ENCODE data around the gene AGA.
A peak's percentile ranks its signal among the peaks of the same experiment; 100 is the strongest.

Gene AGA

GRCh38 chr4:177441803-177442622 lies at the start of gene AGA:
TSS of gene AGA (minus strand) at chr4:177442437. CDS start at chr4:177442375, 62 bp downstream.
- DNase-seq (ENCODE audit: low spot score), result peak; percentile 95

GRCh38 chr4:177492022-177492421 lies 49.8 kb upstream of the AGA start:
- no peak for DNase-seq (ENCODE audit: low spot score)

- no peak for DNase-seq (ENCODE audit: low spot score)
Measured at GRCh38 chr4:177490769-177491168, 48.5 kb upstream of the AGA start.

GRCh38 chr4:177489471-177490246 lies 47.4 kb upstream of the AGA start:
- no peak for DNase-seq (ENCODE audit: low spot score)

GRCh38 chr4:177487977-177488376 lies 45.7 kb upstream of the AGA start:
- no peak for DNase-seq (ENCODE audit: low spot score)

GRCh38 chr4:177485528-177485927 lies 43.3 kb upstream of the AGA start:
- DNase-seq (ENCODE audit: low spot score), result no peak

DNA sequence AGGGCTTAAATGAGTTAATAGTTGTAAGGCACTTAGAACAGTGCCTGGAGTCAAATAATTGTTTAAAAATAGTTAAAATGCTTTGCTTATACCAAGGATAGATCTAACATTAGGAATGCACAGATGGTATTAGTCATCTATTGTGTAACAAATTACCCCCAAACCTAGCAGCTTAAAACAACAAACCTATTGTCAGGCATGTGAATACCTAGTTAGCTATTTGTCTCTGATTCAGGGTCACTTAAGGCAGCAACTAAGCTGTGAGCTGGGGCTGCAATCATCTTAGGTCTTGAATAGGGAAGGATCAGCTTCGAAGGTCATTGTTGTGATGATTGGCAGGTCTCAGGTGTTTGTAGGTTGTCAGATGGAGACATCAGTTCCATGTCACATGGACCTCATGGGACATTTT lies 42.4 kb upstream of the AGA start:
- DNase-seq (ENCODE audit: low spot score), result no peak

DNA sequence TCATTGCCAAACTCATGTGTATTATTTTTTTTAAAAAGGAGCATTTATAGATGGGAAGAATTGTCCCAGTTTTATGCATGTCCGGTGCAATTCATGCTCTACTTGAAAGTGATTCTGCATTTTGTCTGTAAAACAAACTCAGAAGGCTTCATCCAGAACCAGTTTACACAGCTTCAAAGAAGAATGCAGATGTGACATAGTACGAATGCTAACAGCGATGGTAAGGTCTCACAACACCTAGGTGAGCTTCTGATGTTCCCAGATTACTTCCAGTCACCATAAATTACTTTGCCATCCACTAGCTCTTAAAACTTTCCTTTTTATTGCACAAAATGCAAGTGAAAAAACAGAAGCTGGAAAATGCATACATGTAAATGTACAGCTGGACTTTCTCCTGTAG lies 41.5 kb upstream of the AGA start:
- DNase-seq (ENCODE audit: low spot score), result no peak

- no peak for DNase-seq (ENCODE audit: low spot score)
Measured at GRCh38 chr4:177483271-177483670, 41.0 kb upstream of the AGA start.

DNA sequence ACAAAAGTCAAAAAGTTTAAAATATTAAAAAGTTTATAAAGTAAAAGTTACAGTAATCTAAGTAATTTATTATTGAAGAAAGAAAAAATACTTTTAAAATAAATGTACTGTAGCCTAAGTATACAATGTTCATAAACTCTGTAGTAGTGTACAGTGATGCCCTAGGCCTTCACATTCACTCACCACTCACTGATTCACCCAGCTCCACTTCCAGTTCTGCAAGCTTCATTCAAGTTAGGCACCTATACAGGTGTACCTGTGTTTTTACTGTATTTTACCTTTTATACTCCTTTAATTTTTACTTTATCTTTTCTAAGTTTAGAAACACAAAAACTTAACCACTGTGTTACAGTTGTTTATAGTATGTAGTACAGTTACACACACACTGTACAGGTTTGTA lies 40.1 kb upstream of the AGA start:
- no peak for DNase-seq (ENCODE audit: low spot score)

- no peak for DNase-seq (ENCODE audit: low spot score)
Measured at GRCh38 chr4:177480795-177481194, 38.6 kb upstream of the AGA start.

DNA sequence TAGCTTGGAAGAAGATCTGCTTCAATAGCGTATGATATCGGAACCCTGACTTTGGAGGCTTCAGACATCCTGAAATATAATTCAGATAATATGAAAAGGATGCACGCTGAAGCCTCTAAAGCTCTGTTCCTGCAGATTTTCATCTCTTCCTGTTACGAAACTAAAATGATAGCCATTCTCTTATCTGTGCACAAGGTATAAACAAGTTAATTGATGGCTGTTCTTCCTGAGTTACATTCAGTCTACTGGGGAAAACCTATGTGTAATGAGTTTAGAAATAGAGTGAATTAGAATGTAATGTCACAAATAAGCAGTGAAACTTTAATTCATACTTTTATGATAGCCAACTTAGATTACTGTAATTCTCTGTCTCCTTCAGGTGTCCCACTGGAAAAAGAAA lies 36.8 kb upstream of the AGA start:
- DNase-seq (ENCODE audit: low spot score), result no peak

DNA sequence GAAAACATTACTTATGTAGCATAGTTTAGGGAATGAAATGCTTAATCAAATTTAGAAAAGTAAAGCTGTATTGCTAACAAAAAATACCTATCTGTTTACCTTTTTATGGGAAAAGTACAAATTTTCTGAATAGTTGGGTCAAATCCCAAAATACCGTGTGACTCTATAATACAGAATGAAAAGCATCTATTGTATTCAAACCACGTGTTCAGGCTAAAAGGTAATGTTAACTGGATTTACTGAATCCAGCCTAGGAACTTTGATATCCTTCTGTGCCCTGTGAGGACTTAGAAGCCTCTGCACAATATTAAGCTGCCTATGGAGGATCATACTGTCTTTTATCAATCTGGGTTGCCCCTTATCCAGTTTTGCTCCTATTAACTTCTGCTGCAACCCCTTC lies 36.3 kb upstream of the AGA start:
- no peak for DNase-seq (ENCODE audit: low spot score)

- DNase-seq (ENCODE audit: low spot score), result no peak
Measured at GRCh38 chr4:177473991-177474390, 31.8 kb upstream of the AGA start.

GRCh38 chr4:177464026-177464425 lies 21.8 kb upstream of the AGA start:
- DNase-seq (ENCODE audit: low spot score), result no peak

DNA sequence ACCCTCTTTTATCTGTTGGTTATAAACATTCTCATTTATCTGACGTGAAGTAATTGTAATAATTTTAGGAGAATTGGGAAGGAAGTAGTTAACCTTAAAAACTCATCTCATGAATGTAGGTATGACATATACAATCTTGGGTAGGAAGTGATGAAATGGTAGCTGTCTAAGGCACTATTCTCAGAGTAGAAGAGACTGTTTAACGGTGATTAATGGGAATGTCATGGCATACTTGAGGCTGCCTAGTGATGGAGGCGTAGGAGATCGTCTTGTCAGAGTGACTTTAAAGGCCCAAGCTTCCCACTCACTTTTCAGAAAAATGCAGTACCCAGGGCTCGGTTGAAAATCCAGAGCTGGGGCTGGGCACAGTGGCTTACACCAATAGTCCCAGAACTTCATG lies 19.4 kb upstream of the AGA start:
- no peak for DNase-seq (ENCODE audit: low spot score)

DNA sequence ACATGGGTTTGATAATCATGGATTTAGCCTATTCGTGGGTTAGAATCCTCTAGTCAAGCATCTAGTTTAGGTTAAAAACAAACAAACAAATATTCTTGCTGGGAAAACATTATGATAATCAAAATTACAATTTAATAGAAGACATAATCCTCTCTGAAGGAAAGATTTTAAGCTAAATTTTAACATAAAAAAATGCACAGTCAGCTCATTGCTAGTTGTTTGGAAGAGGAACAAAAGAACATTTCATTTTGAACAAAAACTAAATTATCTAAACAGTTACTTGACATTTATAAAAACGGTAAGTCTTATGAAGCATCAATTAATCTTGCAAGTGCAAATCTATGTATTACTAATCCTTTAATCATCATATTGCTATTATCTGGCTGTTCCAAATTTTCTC lies 18.2 kb upstream of the AGA start:
- DNase-seq (ENCODE audit: low spot score), result no peak

DNA sequence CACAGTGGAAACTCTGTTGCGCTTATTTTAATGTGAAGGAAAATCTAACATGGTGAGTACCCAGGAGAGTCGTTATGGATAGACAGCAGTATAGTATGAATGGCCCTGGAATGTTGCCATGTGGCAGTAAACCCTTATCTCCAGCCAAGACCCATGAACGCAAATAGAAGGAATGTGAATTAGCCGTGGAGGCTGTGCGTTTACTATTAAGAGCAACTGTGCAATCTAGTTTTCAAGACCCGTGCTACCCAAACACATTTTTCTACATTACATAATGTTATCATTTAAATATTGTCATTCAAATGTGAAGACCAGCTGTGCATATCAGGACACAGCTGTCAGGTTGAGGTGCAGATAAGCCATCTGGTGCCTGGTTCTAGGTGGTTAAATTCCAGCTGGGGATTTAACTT lies 13.3 kb upstream of the AGA start:
- no peak for DNase-seq (ENCODE audit: low spot score)

DNA sequence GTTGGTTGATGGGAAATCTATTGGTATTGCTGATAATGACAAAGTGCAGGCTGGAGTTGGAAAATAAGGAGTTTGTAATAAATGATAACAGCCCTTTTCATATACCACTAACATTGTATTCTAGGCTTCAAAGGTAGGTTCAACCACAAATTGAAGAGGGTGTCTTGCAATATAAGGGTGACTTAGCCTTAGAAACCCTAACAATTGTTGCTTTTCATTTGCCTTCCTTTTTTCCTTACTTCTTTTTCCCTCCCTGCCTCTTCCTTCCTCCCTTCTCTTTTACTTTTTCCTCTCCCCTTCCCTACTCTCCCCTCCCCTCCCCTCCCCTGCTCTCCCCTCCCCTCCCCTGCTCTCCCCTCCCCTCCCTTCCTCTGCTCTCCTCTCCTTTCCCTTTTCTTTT lies 10.9 kb upstream of the AGA start:
- DNase-seq (ENCODE audit: low spot score), result no peak

DNA sequence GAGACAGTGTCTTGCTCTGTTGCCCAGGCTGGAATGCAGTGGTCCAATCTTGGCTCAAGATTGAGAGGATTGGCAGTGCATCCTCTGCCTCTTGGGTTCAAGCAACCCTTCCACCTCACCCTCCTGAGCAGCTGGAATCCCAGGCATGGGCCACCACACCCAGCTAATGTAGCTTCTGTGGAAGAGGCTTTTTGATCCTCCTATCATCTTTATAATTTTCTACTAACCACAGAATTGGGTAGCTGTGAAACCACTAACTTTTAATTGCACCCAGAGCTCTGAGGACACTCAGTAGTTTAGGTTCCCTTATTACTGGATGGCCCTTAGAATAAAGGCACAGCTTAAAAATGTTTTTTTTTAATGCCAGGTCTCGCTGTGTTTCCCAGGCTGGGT lies 8.9 kb upstream of the AGA start:
- DNase-seq (ENCODE audit: low spot score), result no peak

DNA sequence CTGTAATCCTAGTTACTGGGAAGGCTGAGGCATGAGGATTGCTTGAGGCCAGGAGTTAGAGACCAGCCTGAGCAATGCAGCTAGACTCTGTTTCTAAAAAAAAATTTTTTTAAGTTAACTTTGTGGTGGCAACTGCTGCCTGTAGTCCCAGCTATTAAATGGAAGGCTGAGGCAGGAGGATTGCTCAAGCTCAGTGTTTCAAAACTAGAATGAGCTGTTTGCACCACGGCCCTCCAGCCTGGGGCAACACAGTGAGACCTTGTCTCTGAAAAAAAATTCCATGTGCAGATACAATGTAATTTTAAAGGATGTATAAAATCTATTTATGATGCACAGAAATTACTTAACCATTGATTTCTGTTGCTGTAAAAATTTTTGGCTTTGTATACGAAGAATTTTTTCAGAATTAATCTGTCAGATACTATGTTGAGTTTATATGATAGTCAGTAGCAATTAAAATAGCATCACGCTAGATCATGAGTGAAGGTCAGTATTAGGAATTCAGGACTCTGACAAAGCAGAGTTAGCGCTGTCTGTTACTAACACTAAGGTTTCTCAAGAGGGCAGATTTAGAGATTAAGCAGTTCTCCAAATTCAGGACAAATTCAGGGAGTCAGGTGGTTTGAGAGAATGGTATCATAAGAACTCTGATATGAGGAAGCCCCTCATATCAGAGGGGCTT lies 8.3 kb upstream of the AGA start:
- DNase-seq (ENCODE audit: low spot score), result no peak

- DNase-seq (ENCODE audit: low spot score), result no peak
Measured at GRCh38 chr4:177448850-177449249, 6.6 kb upstream of the AGA start.

GRCh38 chr4:177447417-177448004 lies 5.3 kb upstream of the AGA start:
- no peak for DNase-seq (ENCODE audit: low spot score)

All from CD4-positive, alpha-beta T cell treated with Interleukin-6 at 100 ng/mL for 8 hours (primary cell).